ACHN (cell line): ENCODE results near the gene FERMT3.

Source experiments
- DNase-seq: peaks from one replicate; pipeline ENCODE4 v3.0.0-alpha.2; 2015
- in situ Hi-C: cut with HindIII; loops from 2 replicates; pipeline ENCODE4 v1.10.0; 2017; ENCODE audit warnings: low sequenced_read_pairs, low pct_ligation_motif_present, low pct_unique_long_range_greater_than_20kb

The FERMT3 gene

DNA sequence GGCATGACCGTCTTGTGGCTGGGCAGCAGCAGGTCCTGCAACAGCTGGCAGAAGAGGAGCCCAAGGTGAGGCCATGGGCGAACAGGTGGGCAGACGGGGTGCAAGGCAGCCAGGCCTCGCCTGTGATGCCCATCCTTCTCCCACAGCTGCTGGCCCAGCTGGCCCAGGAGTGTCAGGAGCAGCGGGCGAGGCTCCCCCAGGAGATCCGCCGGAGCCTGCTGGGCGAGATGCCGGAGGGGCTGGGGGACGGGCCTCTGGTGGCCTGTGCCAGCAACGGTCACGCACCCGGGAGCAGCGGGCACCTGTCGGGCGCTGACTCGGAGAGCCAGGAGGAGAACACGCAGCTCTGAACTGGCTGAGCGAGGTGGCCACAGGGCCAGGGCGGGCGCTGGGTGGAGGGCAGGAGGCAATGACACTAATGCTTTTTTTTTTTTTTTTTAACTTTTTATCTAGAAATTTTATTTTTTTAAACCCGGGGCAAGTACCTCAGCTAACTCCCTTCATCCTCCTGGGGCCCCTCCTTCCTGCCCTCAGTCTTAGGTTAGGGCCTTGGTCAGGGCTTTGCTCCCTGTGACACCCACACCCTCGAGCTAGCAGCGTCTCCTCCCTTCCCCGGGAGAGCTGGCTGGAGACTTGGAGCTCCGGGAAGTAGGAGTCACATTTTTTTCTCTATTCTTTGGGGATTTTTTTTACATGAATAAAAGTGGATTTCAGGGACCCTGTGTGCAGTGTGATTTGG lies 60.9 kb downstream of the FERMT3 start:
- in situ Hi-C loops, result no loop called here

DNA sequence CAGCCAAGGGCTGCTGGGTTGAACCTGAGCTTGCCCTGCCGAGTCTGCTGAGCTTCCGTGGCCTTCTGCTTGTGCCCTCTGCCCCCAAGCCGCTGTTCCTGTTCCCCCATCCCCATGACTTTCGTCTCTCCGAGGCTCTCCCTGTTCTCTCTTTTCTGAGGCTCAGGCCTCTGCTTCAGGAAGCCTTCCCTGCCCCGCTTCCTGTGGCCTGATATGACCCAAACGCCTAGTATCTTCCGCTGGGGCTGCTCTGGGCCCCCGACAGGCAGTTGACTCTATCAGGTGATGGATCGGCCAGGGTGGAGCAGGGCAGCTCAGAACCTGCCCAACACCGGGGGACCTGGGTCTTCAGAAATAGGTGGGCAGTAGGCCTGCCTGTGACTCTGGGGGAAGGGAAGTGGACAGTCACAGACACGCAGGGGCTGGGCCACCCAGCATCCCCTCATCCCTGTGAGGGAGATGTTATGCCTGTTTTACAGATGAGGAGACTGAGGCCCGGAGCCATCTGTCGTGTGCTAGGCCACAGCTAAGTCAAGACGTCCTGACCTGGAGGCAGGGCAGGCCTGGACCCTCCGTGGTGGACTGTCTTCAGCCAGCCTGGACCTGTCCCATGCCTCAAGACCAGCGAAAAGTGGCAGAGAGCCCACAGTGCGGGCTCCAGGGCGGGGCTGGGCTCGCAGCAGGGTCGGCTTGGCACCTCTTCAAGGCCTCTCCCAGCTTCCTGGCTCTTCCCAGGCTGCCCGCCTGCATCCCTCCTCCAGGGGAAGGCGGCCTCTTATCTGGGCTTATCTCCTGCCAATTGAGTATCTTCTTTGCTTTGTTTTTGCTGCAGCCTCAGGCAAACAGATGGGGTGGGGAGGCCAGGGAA lies 61.7 kb downstream of the FERMT3 start:
- no peak for DNase-seq
- in situ Hi-C loops, result no loop called here

More for the DNA sequence above, 60.9 kb downstream of the FERMT3 start:
- no peak for DNase-seq

DNA sequence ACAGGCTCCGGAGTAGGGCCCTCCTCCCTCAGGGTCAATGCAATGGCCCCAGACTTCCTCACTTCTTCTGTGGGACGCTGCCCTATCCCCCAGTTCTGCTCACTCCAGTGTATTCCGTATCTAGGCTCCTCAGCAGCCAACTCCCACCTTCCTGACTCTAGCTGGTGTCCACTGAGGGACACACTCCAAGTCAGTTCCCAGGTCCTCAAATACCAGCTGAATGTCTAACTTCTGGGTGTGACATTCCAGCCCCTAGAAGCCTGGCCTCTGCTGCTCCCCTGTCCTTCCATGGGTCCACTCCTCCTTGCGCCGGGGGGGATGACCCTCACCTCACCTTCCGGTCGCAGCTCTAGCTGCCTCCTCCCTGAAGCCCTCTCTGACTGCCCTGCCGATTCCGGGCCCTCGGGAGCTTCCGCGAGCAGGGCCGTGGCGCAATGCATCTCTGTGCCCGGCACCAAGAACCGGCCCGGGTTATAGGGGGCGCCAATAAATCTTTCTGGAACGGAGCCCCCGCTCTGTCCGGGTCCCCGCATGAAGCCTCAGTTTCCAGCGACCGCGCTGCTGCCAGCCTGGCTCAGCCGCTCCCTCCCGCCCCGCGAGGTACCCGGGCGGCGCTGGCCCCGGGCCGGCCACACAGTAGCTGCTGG lies 62.5 kb downstream of the FERMT3 start:
- in situ Hi-C loops, result no loop called here

DNA sequence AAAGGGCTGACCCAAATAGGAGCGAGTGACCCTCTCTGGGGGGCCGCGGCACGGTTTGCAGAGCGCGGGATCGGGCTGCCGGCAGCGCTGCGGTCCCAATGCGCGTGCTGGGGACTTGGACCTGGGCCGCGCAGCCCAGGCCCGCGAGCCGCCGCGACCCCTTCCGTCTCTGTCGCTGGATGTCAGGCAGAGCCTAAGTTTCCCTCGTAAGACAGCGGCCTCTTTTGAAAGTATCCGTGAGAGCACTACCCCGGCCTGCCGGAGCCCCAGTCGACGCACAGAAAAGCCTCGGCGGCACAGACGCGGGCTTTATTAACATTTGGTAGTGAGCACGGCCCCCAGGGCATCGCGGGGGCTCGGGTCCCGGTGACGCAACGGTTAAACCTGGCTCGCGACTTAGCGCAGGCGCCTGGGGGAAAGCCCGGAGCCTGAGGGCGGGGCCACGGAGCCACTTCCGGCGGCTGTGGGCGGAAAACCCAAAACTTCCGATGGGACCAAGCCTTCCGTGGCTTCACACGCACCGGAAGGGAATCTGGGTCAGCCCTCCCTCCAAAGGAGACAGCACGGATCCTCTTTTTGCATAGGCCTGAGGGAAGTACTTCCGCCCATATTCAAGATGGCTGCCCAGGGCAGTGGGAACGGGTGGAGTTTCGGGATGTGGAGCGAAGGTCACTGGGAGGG lies 63.2 kb downstream of the FERMT3 start:
- peak; percentile 99 for DNase-seq
- in situ Hi-C loops, result no loop called here

More for the DNA sequence above, 62.5 kb downstream of the FERMT3 start:
- DNase-seq, result peak; percentile 71
